SK-N-MC (cell line): ENCODE data around the gene ZC2HC1B.

Experiments
- DNase-seq: peaks from one replicate; pipeline ENCODE4 v3.0.0-alpha.2; 2011; ENCODE audit warnings: low read depth, low spot score
- H3K27ac ChIP-seq: fragments of 200-600 bp; sonication (generic); 2 replicates; pipeline ENCODE4 v1.5.1; 2016; ENCODE audit warnings: mixed run types
- H3K36me3 ChIP-seq: fragments of 200-600 bp; sonication (generic); 2 replicates; pipeline ENCODE4 v1.6.1; 2017; ENCODE audit warnings: antibody characterized with exemption, low read length, mixed read lengths; ENCODE audit not compliant: insufficient read depth
- H3K4me3 ChIP-seq: fragments of 200-600 bp; sonication (generic); 2 replicates; pipeline ENCODE4 v1.5.1; 2016
- H3K9ac ChIP-seq: fragments of 200-600 bp; sonication (generic); 2 replicates; pipeline ENCODE4 v1.8.0; 2017; ENCODE audit warnings: mixed run types, mixed read lengths; ENCODE audit not compliant: insufficient read length
- H3K9me3 ChIP-seq: fragments of 200-600 bp; sonication (generic); 2 replicates; pipeline ENCODE4 v1.6.1; 2017; ENCODE audit warnings: low read depth, mild to moderate bottlenecking, antibody characterized with exemption, low read length, moderate library complexity, mixed read lengths
- EZH2 ChIP-seq: fragments of 200-600 bp; sonication (generic); IDR thresholded peaks from one replicate; pipeline ENCODE4 v1.6.1; 2017; ENCODE audit warnings: antibody characterized with exemption
- FOXP2 ChIP-seq: optimal IDR thresholded peaks from 2 replicates; pipeline ENCODE3; 2011; ENCODE audit warnings: mild to moderate bottlenecking, moderate library complexity; ENCODE audit not compliant: insufficient read depth; ENCODE audit errors: extremely low read length, control extremely low read depth
- POLR2AphosphoS5 ChIP-seq: IDR thresholded peaks from 2 replicates; pipeline ENCODE4 v1.6.1; 2012; ENCODE audit warnings: mild to moderate bottlenecking, low read depth, low read length, borderline replicate concordance

Gene ZC2HC1B

DNA sequence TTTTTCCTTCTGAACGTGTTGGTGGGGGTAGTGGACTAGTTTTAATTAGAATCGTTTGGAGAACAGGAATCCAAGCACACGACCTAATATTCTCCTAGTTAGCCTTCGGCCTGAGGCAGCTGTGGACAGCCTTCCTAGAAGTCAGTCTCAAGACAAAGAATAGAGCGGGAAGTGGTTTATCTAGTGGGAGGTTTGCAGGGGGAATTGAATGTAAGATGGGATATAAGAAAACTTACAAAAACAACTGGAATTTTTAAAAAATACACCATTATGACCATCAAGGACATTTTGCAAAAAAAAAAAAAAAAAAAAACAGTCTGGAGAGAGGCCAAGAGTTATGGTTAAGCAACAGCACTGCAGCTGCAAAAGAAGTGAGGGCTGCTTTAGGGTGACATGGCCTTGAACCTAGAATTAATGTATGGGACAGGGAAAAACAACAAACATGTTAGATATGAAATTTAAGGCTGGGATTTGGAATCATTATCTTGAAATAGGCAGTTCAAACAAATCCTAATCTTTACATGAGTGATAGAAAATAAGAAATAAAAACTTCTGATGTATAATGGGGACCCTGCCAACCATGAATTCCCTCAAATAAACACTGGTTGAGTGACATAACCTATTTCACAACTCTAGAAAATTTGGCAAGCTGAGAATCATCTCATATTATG is 103.6 kb downstream of the ZC2HC1B start:
- H3K36me3 ChIP-seq = no peaks in the 10 kb centered on the region
- no peak for TF ChIP-seq EZH2
- TF ChIP-seq POLR2AphosphoS5 = no peak
- TF ChIP-seq FOXP2 = no peak
- no peaks in the 10 kb centered on the region for H3K9me3 ChIP-seq
- no peak overlapping the region for H3K9ac ChIP-seq
- DNase-seq = no peak
- H3K4me3 ChIP-seq = no peak overlapping the region
- no peak overlapping the region for H3K27ac ChIP-seq

DNA sequence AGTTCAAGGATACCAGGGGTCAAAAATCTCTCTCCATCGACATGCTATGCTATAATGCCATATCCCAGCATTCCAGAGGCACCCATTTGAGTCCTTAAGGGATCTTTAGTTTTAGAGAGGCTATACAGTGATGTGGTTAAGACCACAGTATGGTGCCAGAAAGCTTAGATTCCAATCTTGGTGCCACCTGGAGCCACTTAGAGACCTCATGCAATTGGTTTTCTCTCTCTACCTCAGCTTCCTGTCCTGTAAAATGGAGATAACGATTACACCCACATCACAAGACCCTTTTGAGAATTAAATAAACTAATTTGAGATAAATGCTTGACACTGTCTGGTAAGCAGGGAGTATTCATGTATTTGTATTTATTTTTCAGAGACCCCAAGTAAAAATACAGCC is 104.8 kb downstream of the ZC2HC1B start:
- Histone ChIP-seq H3K36me3 (no peaks in the 10 kb centered on the region), H3K9me3 (no peaks in the 10 kb centered on the region), H3K27ac (no peak overlapping the region), H3K9ac (no peak overlapping the region), H3K4me3 (no peak overlapping the region)
- TF ChIP-seq POLR2AphosphoS5 (no peak), FOXP2 (no peak), EZH2 (no peak)
- no peak for DNase-seq

DNA sequence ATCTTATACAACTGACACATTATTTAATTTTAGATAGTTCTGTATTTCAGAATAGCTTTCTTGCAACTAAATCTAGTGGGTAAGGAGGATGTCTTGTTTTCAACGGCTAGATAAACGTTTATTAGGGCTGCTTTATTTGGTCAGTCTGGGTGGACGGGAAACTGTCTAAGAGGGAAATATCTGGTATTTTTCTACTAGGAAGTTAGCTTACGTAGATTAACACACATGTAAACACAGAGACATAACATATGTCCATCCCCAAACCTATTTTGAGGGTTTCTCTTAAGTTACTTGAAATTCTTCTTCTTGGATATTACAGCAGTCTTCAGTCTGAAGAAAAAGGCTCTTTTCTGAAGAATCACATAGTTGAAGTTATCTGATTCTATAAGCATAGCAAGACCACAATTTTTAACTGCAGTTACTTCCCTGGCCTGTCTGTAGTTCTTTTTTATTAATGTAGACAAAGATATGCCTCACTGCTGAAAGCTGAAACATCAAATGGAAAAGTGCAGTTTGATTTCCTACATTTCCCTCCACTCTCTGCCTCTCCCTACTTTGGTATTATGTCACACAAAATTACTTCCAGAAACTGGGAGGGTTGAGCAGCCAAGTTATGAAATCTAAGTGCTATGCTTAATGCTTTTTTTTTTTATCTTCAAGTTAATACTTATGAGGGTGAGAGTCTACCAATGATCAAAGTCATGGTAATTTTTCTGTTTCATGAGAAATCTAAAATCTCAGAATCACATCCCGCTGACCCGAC is 106.4 kb downstream of the ZC2HC1B start:
- DNase-seq = no peak
- Histone ChIP-seq H3K36me3 (no peaks in the 10 kb centered on the region), H3K9me3 (no peaks in the 10 kb centered on the region), H3K4me3 (no peak overlapping the region), H3K9ac (no peak overlapping the region), H3K27ac (no peak overlapping the region)
- no peak for TF ChIP-seq FOXP2
- TF ChIP-seq EZH2 = no peak
- TF ChIP-seq POLR2AphosphoS5 = no peak

DNA sequence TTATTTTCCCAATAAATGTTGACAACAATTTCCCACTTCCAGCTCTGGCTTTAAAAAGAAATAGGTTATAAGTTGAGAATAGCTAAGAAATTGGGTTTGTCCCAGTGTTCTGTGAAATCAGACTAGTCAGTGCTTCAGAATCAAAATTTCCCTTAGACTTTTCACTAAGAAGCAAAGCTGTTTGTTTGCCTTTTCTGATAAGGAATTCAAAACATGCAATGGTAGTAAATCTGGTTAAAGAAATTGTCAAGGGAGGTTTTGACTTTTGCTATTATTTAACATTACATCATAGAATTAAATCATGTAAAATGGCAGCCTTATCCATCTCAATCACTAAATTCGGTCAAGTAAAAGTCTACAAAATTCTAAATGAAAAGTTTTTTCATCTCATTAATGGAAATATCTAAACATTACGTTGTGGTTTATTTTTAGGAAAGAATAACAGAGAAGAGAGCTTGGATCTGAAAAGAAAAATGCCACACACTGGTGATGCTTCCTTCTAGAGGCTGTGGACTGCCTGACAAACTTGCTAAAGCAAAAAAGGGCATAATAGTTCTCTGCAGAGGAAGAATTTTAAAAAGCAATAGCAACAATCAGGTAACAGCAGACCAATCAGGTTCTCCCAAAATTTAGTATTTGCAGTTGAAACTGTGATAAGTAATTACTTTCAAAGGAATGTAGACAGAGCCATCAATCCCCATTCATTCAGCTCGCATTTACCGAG is 107.4 kb downstream of the ZC2HC1B start:
- H3K9ac ChIP-seq = no peak overlapping the region
- no peak for TF ChIP-seq EZH2
- TF ChIP-seq FOXP2 = no peak
- TF ChIP-seq POLR2AphosphoS5 = no peak
- H3K9me3 ChIP-seq = no peaks in the 10 kb centered on the region
- H3K36me3 ChIP-seq = no peaks in the 10 kb centered on the region
- no peak for DNase-seq
- no peak overlapping the region for H3K4me3 ChIP-seq
- no peak overlapping the region for H3K27ac ChIP-seq

DNA sequence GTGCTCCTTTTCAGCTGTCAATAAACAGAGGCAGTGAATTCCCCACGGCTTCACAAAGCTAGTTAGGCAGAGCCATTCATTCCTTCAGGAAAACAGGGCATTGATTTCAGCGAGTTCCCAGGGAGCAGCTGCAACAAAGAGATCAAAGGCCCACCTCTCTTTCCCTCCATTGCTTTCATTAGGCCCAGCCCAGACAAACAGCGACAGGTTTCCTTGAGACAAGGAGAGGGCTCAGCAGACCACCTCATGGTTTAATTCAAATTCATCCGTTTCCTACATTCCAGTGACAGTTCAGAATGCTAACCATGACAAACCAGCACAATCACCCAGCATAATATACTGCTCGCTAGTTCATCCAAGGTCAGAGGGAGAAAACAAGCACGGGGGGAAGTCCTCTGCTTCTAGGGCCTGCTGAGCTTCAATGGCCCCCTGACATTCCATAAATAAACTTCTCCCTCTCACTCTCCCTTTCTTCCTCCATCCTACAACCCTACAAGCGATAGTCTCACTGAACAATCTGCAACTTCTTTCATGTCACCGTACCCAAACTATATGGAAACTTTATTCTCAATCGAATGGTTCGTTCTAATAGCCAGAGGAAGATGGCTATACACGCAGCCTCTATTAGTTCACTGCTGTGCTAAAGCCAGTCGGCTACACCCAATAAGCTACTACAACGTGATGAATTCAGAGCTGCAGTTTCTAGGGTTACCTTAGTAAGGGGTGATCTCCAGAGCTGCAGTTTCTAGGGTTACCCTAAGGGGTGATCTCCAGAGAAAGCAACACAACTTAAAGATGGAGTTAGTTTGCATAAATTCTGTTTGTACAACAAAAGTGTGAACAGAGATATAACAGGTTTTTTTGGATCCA is 109.1 kb downstream of the ZC2HC1B start:
- Histone ChIP-seq H3K4me3 (no peak overlapping the region), H3K9ac (no peak overlapping the region), H3K9me3 (no peaks in the 10 kb centered on the region), H3K36me3 (no peaks in the 10 kb centered on the region), H3K27ac (no peak overlapping the region)
- TF ChIP-seq FOXP2 = no peak
- TF ChIP-seq EZH2 = no peak
- TF ChIP-seq POLR2AphosphoS5 = no peak
- no peak for DNase-seq

DNA sequence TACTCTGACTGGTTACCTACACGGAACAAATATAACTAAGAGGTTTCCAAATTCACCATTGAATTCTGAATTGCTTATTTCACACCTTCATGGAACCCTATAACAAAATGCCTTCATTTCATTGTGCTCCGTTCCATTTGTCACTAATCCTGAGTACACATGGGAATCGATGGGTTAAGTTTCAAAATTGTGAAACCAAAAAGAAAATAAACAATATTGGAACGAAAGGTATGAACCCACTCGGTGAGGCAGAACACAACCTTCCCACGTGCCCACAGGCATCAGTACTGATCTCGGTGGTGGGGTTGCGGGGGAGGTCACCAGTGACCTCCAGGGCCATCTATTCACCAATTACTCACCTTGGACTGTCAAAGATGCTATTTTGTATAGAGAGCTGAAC is 109.8 kb downstream of the ZC2HC1B start:
- Histone ChIP-seq H3K36me3 (no peaks in the 10 kb centered on the region), H3K27ac (no peak overlapping the region), H3K4me3 (no peak overlapping the region), H3K9ac (no peak overlapping the region), H3K9me3 (no peaks in the 10 kb centered on the region)
- no peak for TF ChIP-seq POLR2AphosphoS5
- TF ChIP-seq FOXP2 = no peak
- DNase-seq = no peak

DNA sequence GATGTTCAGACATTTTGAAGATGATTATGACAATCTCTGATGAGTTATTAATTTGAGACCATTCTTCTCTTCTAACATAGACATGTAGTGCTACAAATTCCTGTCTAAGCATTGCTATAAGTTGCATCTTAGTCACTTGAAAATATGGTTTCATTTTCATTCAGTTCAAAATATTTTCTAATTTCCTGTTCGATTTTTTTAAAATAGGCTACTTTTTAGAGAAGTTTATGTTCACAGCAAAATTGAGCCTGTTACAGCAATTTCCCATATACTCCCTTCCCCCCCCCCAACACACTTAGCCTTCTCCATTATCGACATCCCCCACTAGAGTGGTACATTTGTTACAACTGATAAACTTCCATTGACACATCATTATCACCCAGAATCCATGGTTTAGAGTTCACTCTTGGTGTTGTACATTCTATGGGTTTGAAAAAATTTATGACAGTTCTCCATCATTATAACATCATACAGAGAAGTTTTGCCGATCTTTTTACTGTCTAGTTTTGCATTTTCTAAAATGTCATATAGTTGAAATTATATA is 112.6 kb downstream of the ZC2HC1B start:
- no peak overlapping the region for H3K4me3 ChIP-seq
- H3K36me3 ChIP-seq = no peaks in the 10 kb centered on the region
- no peak overlapping the region for H3K27ac ChIP-seq
- no peaks in the 10 kb centered on the region for H3K9me3 ChIP-seq
- no peak for DNase-seq
- TF ChIP-seq FOXP2 (no peak), POLR2AphosphoS5 (no peak), EZH2 (no peak)
- H3K9ac ChIP-seq = no peak overlapping the region

DNA sequence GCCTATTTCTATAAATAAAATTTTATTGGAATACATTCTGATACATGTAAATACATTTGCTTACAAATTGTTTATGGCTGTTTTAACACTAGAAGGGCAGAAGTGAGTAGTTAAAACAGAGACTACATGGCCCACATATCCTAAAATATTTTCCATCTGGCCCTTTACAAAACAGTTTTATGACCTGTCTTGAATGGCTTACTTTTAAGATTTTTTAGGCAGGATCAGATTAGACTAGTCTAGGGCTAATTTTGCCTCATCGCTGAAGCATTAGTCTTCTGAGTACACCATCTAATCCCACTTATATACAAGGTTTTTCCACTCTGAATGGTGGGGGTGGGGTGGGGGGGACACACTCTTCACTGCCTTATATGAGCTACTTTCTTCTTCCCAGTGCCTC is 116.6 kb downstream of the ZC2HC1B start:
- no peak overlapping the region for H3K4me3 ChIP-seq
- TF ChIP-seq POLR2AphosphoS5 (no peak), EZH2 (no peak), FOXP2 (no peak)
- H3K36me3 ChIP-seq = no peaks in the 10 kb centered on the region
- H3K9ac ChIP-seq = no peak overlapping the region
- no peak overlapping the region for H3K27ac ChIP-seq
- DNase-seq = no peak
- H3K9me3 ChIP-seq = no peaks in the 10 kb centered on the region
